ENCODE measurements around the gene USH2A. TPM values are rescaled to one million over a fixed set of nuclear protein-coding genes. Genes with fewer than 3 reads are reported as not detected.

The USH2A gene
- polyA plus RNA-seq, 1 donor from 2014 or later: 0.17 TPM

DNA sequence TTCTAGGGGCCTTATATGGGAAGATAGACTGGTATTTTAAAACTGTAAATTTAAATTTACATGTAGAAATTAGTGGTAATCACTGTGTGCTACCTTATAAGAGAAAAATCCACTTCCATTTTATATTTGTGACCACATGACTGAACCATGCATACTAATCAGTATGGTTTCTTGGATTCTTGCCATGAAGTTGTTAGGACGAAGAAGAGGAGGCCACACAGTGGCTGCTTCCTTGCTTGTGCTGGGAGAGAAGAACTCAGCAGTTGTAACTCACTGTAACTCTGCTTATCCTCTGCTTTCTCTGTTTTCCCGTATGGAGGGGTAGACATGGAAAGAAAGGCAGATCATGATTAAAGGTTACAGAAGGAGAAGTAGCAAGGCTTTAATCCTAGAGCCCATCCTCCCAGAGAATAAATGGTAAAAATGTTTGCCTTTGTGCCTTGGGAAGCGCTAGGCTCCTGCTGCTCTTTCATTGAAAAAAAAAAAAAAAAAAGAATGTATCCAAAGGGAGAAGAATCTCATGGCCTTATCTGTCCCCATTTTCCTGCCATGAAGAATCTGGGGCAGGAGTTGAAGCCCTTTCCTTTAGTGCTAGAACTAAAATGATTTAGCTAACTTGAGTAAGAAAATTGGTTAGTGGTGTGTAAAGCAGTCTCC is 823.7 kb downstream of the USH2A start:
- Histone ChIP-seq H3K27ac (ENCODE audit: low read length) (no peak overlapping the region), H3K4me2 (ENCODE audit: low read length) (no peak overlapping the region), H3K27me3 (ENCODE audit: insufficient read depth, low read depth, low read length) (no peaks in the 10 kb centered on the region), H2AFZ (ENCODE audit: low read depth, low read length) (no peak overlapping the region), H3K9me3 (ENCODE audit: low read length) (no peaks in the 10 kb centered on the region), H3K36me3 (ENCODE audit: insufficient read depth, low read length) (peaks cover 13% of the 10 kb centered on the region), H3K9me2 (ENCODE audit: insufficient read depth, low read length) (no peaks in the 10 kb centered on the region), H3K4me3 (ENCODE audit: low read length) (no peak overlapping the region), H4K20me1 (ENCODE audit: insufficient read depth) (no peaks in the 10 kb centered on the region), H3K79me2 (replicated peaks; ENCODE audit: insufficient read depth, low read length) (no peaks in the 10 kb centered on the region), H3K9ac (ENCODE audit: low read length) (no peak overlapping the region), H3F3A (ENCODE audit: insufficient read depth, low read length, poor library complexity, severe bottlenecking) (no peaks in the 10 kb centered on the region)
- TF ChIP-seq, protein P1, sequence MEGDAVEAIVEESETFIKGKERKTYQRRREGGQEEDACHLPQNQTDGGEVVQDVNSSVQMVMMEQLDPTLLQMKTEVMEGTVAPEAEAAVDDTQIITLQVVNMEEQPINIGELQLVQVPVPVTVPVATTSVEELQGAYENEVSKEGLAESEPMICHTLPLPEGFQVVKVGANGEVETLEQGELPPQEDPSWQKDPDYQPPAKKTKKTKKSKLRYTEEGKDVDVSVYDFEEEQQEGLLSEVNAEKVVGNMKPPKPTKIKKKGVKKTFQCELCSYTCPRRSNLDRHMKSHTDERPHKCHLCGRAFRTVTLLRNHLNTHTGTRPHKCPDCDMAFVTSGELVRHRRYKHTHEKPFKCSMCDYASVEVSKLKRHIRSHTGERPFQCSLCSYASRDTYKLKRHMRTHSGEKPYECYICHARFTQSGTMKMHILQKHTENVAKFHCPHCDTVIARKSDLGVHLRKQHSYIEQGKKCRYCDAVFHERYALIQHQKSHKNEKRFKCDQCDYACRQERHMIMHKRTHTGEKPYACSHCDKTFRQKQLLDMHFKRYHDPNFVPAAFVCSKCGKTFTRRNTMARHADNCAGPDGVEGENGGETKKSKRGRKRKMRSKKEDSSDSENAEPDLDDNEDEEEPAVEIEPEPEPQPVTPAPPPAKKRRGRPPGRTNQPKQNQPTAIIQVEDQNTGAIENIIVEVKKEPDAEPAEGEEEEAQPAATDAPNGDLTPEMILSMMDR (IDR thresholded peaks at IDR 0.05; ENCODE audit: poor library complexity, severe bottlenecking): no peak
- TF ChIP-seq TAF1 (IDR thresholded peaks at IDR 0.05; ENCODE audit: low read depth) (no peak), RAD21 (conservative IDR thresholded peaks at IDR 0.05) (no peak), MXI1 (conservative IDR thresholded peaks at IDR 0.05; ENCODE audit: poor library complexity, severe bottlenecking) (no peak)
- TF ChIP-seq, protein P2, sequence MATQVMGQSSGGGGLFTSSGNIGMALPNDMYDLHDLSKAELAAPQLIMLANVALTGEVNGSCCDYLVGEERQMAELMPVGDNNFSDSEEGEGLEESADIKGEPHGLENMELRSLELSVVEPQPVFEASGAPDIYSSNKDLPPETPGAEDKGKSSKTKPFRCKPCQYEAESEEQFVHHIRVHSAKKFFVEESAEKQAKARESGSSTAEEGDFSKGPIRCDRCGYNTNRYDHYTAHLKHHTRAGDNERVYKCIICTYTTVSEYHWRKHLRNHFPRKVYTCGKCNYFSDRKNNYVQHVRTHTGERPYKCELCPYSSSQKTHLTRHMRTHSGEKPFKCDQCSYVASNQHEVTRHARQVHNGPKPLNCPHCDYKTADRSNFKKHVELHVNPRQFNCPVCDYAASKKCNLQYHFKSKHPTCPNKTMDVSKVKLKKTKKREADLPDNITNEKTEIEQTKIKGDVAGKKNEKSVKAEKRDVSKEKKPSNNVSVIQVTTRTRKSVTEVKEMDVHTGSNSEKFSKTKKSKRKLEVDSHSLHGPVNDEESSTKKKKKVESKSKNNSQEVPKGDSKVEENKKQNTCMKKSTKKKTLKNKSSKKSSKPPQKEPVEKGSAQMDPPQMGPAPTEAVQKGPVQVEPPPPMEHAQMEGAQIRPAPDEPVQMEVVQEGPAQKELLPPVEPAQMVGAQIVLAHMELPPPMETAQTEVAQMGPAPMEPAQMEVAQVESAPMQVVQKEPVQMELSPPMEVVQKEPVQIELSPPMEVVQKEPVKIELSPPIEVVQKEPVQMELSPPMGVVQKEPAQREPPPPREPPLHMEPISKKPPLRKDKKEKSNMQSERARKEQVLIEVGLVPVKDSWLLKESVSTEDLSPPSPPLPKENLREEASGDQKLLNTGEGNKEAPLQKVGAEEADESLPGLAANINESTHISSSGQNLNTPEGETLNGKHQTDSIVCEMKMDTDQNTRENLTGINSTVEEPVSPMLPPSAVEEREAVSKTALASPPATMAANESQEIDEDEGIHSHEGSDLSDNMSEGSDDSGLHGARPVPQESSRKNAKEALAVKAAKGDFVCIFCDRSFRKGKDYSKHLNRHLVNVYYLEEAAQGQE (IDR thresholded peaks at IDR 0.05; ENCODE audit: borderline replicate concordance): no peak

DNA sequence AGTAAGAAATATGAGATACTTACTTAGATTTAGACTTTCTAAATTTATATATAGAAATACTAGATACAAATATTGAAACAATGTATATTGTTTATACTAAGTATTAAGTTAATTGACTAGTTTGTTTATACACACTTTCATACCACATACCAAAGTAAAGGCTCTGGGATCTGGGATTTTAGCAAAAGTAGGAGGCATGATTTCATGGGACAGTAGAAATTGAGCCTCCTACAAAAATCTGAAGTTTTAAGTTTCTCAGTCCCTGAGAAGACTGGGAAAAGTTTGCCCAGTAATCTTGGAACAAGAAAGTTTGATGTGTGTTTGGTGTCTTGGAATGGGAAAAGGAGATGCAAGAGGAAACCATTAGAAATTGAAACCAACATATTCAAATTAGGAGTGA is 825.3 kb downstream of the USH2A start:
- Histone ChIP-seq H3K27me3 (ENCODE audit: insufficient read depth, low read depth, low read length) (no peaks in the 10 kb centered on the region), H3K36me3 (ENCODE audit: insufficient read depth, low read length) (peaks cover 8% of the 10 kb centered on the region), H3F3A (ENCODE audit: insufficient read depth, low read length, poor library complexity, severe bottlenecking) (no peaks in the 10 kb centered on the region), H2AFZ (ENCODE audit: low read depth, low read length) (no peak overlapping the region), H3K9ac (ENCODE audit: low read length) (no peak overlapping the region), H3K9me2 (ENCODE audit: insufficient read depth, low read length) (no peaks in the 10 kb centered on the region), H4K20me1 (ENCODE audit: insufficient read depth) (no peaks in the 10 kb centered on the region), H3K4me2 (ENCODE audit: low read length) (no peak overlapping the region), H3K4me3 (ENCODE audit: low read length) (no peak overlapping the region), H3K27ac (ENCODE audit: low read length) (no peak overlapping the region), H3K9me3 (ENCODE audit: low read length) (no peaks in the 10 kb centered on the region), H3K79me2 (replicated peaks; ENCODE audit: insufficient read depth, low read length) (no peaks in the 10 kb centered on the region)
- TF ChIP-seq, protein P1 (IDR thresholded peaks at IDR 0.05; ENCODE audit: poor library complexity, severe bottlenecking): no peak
- TF ChIP-seq POLR2AphosphoS5 (IDR thresholded peaks at IDR 0.05): no peak
- no peak for TF ChIP-seq SMC3 (conservative IDR thresholded peaks at IDR 0.05; ENCODE audit: poor library complexity)
- no peak for TF ChIP-seq TAF1 (IDR thresholded peaks at IDR 0.05; ENCODE audit: low read depth)
- TF ChIP-seq RAD21 (conservative IDR thresholded peaks at IDR 0.05): no peak
- no peak for TF ChIP-seq MXI1 (conservative IDR thresholded peaks at IDR 0.05; ENCODE audit: poor library complexity, severe bottlenecking)
- TF ChIP-seq EZH2 (IDR thresholded peaks at IDR 0.05; ENCODE audit: borderline replicate concordance, insufficient read depth, low read length, poor library complexity, severe bottlenecking): no peak
- TF ChIP-seq, protein P2 (IDR thresholded peaks at IDR 0.05; ENCODE audit: borderline replicate concordance): no peak
